ENCODE data around the gene CFAP20DC.

- TF ChIP-seq RFX5 (IDR thresholded peaks at IDR 0.05; ENCODE audit: low read depth, low read length) = no peak
- TF ChIP-seq CTCF (conservative IDR thresholded peaks at IDR 0.05; ENCODE audit: low read depth, low read length) = no peak
- no peak for TF ChIP-seq USF2 (IDR thresholded peaks at IDR 0.05; ENCODE audit: low read depth, low read length)
- no peak for TF ChIP-seq POLR2A (IDR thresholded peaks at IDR 0.05; ENCODE audit: low read depth, low read length)
- peak; percentile 81 for TF ChIP-seq CEBPB (IDR thresholded peaks at IDR 0.05; ENCODE audit: low read depth, low read length)
- no peak for TF ChIP-seq RCOR1 (IDR thresholded peaks at IDR 0.05; ENCODE audit: insufficient replicate concordance, low read length)
- TF ChIP-seq NFE2L2 (IDR thresholded peaks at IDR 0.05; ENCODE audit: low read depth, low read length) = no peak
- TF ChIP-seq RAD21 (IDR thresholded peaks at IDR 0.05; ENCODE audit: low read length) = no peak
- no peak for TF ChIP-seq CHD1 (IDR thresholded peaks at IDR 0.05; ENCODE audit: low read depth, low read length)
- TF ChIP-seq MXI1 (IDR thresholded peaks at IDR 0.05; ENCODE audit: borderline replicate concordance, low read depth, low read length) = no peak
- no peak for TF ChIP-seq MAFK (IDR thresholded peaks at IDR 0.05; ENCODE audit: low read depth, low read length)
- no peak for TF ChIP-seq MAZ (IDR thresholded peaks at IDR 0.05; ENCODE audit: borderline replicate concordance, low read depth, low read length)
- no peak for TF ChIP-seq ELK1 (IDR thresholded peaks at IDR 0.05; ENCODE audit: borderline replicate concordance, low read depth, low read length)
These were observed 84.0 kb downstream of the CFAP20DC start for GRCh38 chr3:58965865-58966264.
